B cell (primary cell): Measurements from ENCODE around the gene KCTD6. TPM values are rescaled to one million over a fixed set of nuclear protein-coding genes. Genes with fewer than 3 reads are reported as not detected.
A peak's percentile ranks its signal among the peaks of the same experiment; 100 is the strongest.

Experiments used
- ATAC-seq: fragments of 200-7000 bp; cut with Tn5 transposase; one replicate; pipeline ENCODE4 v1.10.0; 2021; ENCODE audit warnings: low read depth, mild to moderate bottlenecking, moderate number of reproducible peaks, moderate library complexity
- CTCF ChIA-PET: fragments of 350-600 bp; sonication (Branson Sonifier 250); formaldehyde crosslinking; loops from one replicate; lab custom pipeline; 2021; ENCODE audit warnings: antibody characterized with exemption, inconsistent platforms; lab: Charles Lee
- POLR2A ChIA-PET: fragments of 350-600 bp; sonication (Branson Sonifier 250); formaldehyde crosslinking; loops from one replicate; lab custom pipeline; 2021; ENCODE audit warnings: antibody characterized with exemption; lab: Charles Lee
- DNase-seq: peaks from one replicate; pipeline ENCODE4 v3.0.0; 2013
- H2AFZ ChIP-seq: 2 replicates; pipeline ENCODE4 v1.6.1; 2012; ENCODE audit warnings: mild to moderate bottlenecking, low read depth, low read length; ENCODE audit not compliant: insufficient read depth, poor library complexity, severe bottlenecking
- H3K27ac ChIP-seq, 2 donors: 1 replicate in 1 of 2; 2 replicates in 1 of 2; pipeline ENCODE4 v1.5.1; 2012 to 2013; ENCODE audit warnings: low read length in 2 of 2, mild to moderate bottlenecking in 2 of 2, moderate library complexity in 1 of 2
- H3K27me3 ChIP-seq, 4 experiments: fragments of 200-600 bp in 1 of 4; sonication (generic) in 1 of 4; replicated peaks in 1 of 4; 1 replicate in 2 of 4; 2 replicates in 2 of 4; pipeline versions ENCODE4 v1.6.1 to v1.7.0; 2013 to 2016; ENCODE audit warnings: low read length in 3 of 4, mild to moderate bottlenecking in 2 of 4, mixed read lengths in 1 of 4, moderate library complexity in 1 of 4; ENCODE audit not compliant: insufficient read depth in 4 of 4, control insufficient read depth in 3 of 4; ENCODE audit errors: control extremely low read depth in 1 of 4
- H3K36me3 ChIP-seq, 2 experiments: replicated peaks in 1 of 2; 1 replicate in 1 of 2; 2 replicates in 1 of 2; pipeline versions ENCODE4 v1.6.1 to v1.7.1; 2013; ENCODE audit warnings: low read length in 1 of 2; ENCODE audit not compliant: insufficient read depth in 2 of 2, control insufficient read depth in 1 of 2; ENCODE audit errors: control extremely low read depth in 1 of 2, extremely low read depth in 1 of 2
- H3K4me1 ChIP-seq, 2 donors: fragments of 200-600 bp in 1 of 2; sonication (generic) in 1 of 2; 1 replicate in 1 of 2; 2 replicates in 1 of 2; pipeline versions ENCODE4 v1.5.1 to v1.6.1; 2013 to 2017; ENCODE audit warnings: low read length in 2 of 2; ENCODE audit not compliant: control insufficient read depth in 2 of 2, insufficient read depth in 2 of 2
- H3K4me2 ChIP-seq: replicated peaks from 2 replicates; pipeline ENCODE3; 2012; ENCODE audit warnings: mild to moderate bottlenecking, low read depth, low read length; ENCODE audit not compliant: poor library complexity, severe bottlenecking
- H3K4me3 ChIP-seq, 5 experiments: fragments of 200-600 bp in 1 of 5; sonication (generic) in 1 of 5; 1 replicate in 3 of 5; 2 replicates in 2 of 5; pipeline versions ENCODE4 v1.5.1 to v1.7.0; 2011 to 2016; ENCODE audit warnings: low read length in 4 of 5, mild to moderate bottlenecking in 4 of 5, low read depth in 2 of 5, control low read depth in 1 of 5, moderate library complexity in 1 of 5; ENCODE audit not compliant: insufficient read depth in 1 of 5; ENCODE audit errors: control extremely low read depth in 1 of 5, extremely low read depth in 1 of 5
- H3K79me2 ChIP-seq: fragments of 200-600 bp; sonication (generic); one replicate; pipeline ENCODE4 v1.6.0; 2016; ENCODE audit warnings: low read length; ENCODE audit not compliant: control insufficient read depth, insufficient read depth
- H3K9ac ChIP-seq: fragments of 200-600 bp; sonication (generic); 2 replicates; pipeline ENCODE4 v1.6.1; 2017; ENCODE audit warnings: mild to moderate bottlenecking, low read length, moderate library complexity
- H3K9me3 ChIP-seq, 3 donors: one replicate each; pipeline versions ENCODE4 v1.6.1 to v1.7.1; 2013; ENCODE audit warnings: low read length in 2 of 3; ENCODE audit not compliant: control insufficient read depth in 2 of 3, insufficient read depth in 1 of 3; ENCODE audit errors: control extremely low read depth in 1 of 3
- H4K20me1 ChIP-seq: 2 replicates; pipeline ENCODE4 v1.6.0; 2012; ENCODE audit warnings: mild to moderate bottlenecking, low read length; ENCODE audit not compliant: insufficient read depth, control insufficient read depth, poor library complexity, severe bottlenecking
- H3K27ac Mint-ChIP-seq: one replicate; pipeline ENCODE4 v1.8.0; 2021; ENCODE audit warnings: mixed read lengths
- H3K27me3 Mint-ChIP-seq: one replicate; pipeline ENCODE4 v1.8.0; 2021; ENCODE audit warnings: mixed read lengths
- H3K4me1 Mint-ChIP-seq: one replicate; pipeline ENCODE4 v1.8.0; 2021; ENCODE audit warnings: mixed read lengths
- H3K4me3 Mint-ChIP-seq: one replicate; pipeline ENCODE4 v1.8.0; 2021; ENCODE audit warnings: mixed read lengths
- H3K9me3 Mint-ChIP-seq: one replicate; pipeline ENCODE4 v1.8.0; 2022; ENCODE audit warnings: mixed read lengths; ENCODE audit not compliant: insufficient read depth
- CTCF ChIP-seq: fragments of 200-600 bp; IDR thresholded peaks from one replicate; pipeline ENCODE4 v1.8.0; 2022; ENCODE audit warnings: antibody characterized with exemption, mild to moderate bottlenecking
- EZH2 ChIP-seq: IDR thresholded peaks from 2 replicates; pipeline ENCODE4 v1.6.1; 2012; ENCODE audit warnings: borderline replicate concordance, low read depth, mild to moderate bottlenecking, moderate library complexity, low read length; ENCODE audit not compliant: insufficient read depth, poor library complexity, severe bottlenecking
- WGBS: methylation state at CpG from one replicate; pipeline ENCODE4 v1.1.5; 2013; ENCODE audit warnings: missing lambda C conversion rate; ENCODE audit not compliant: insufficient coverage; 5-methylcytosine and 5-hydroxymethylcytosine counted together
- intact Hi-C: fragments of 100-400 bp; cut with micrococcal nuclease; formaldehyde crosslinking; loops from one replicate; pipeline ENCODE4 v1.10.0; 2022
- polyA plus RNA-seq: library from polyadenylated mRNA; depleted of rRNA; stranded (reverse); fragments of >200 nt; gene quantifications from 2 replicates; pipeline ENCODE4 v1.2.3, GENCODE V29; 2012
- total RNA-seq, 2 donors: library from RNA; stranded (reverse); fragments of 120-200 nt in 1 of 2; gene quantifications; 1 replicate in 1 of 2; 2 replicates in 1 of 2; pipeline versions ENCODE4 v1.2.3 to v1.2.4, GENCODE V29; 2013 to 2022

KCTD6 gene
- total and polyA plus RNA-seq, 2 donors (not counting 1 experiment from before 2014, with no cell fraction given) = 7.4 to 14.6 TPM

- Histone ChIP-seq H3K4me1 (peaks cover 20 to 26% of the 10 kb centered on the region in 2 donors), H4K20me1 (no peaks in the 10 kb centered on the region), H3K27me3 (no peaks in the 10 kb centered on the region), H3K9ac (peak overlapping the region; percentile 42), H3K79me2 (no peaks in the 10 kb centered on the region), H3K4me2 (peak overlapping the region; percentile 51), H3K4me3 (no peak overlapping the region), H3K36me3 (no peaks in the 10 kb centered on the region), H3K9me3 (no peaks in the 10 kb centered on the region), H3K27ac (peak overlapping the region; percentile 1 to 40), H2AFZ (no peak overlapping the region)
- ATAC-seq (peak; percentile 26), DNase-seq (peak; percentile 46)
- Mint-ChIP-seq H3K4me1 (peaks cover 27% of the 10 kb centered on the region), H3K27me3 (no peaks in the 10 kb centered on the region), H3K27ac (peak overlapping the region; percentile 75), H3K4me3 (peak overlapping the region; percentile 76), H3K9me3 (no peaks in the 10 kb centered on the region)
- intact Hi-C loops = loop anchor here (2.0 kb wide), 1 partner anchor 16 kb away; no protein-coding TSS in a partner anchor
- TF ChIP-seq CTCF = no peak
- no peak for TF ChIP-seq EZH2
- POLR2A ChIA-PET = interaction anchor here (1.1 kb wide), 1 partner anchor 41 kb away, joined by 3 read pairs; no protein-coding TSS in a partner anchor
- no CpG with 5 or more reads among the region's 1 CpG for WGBS
- CTCF ChIA-PET = interaction anchor here (1.2 to 1.8 kb wide), 6 partner anchors 9 to 167 kb away, joined by 3 to 6 read pairs (median 4); partner anchors contain the start of gene KCTD6
Measured at GRCh38 chr3:58474348-58474911, 17.5 kb upstream of the KCTD6 start.
